ENCODE results near the gene VIPR2. TPM values are rescaled to one million over a fixed set of nuclear protein-coding genes. Genes with fewer than 3 reads are reported as not detected.
"Not testable (repeated sequence)": the region's sequence is repeated elsewhere in the genome, so short reads cannot be mapped to it uniquely, and the experiment has no call there.

The VIPR2 gene
- total RNA-seq: 4.6 TPM
- long read RNA-seq, transcript VIPR2-201 (13 exons, 3,944 nt): major isoform, 11 of 21 reads
- long read RNA-seq, partial matches to known transcripts: 1 of 21 reads
- long read RNA-seq, other reads (novel, unspliced or antisense): 8 of 21 reads

GRCh38 chr7:159144758-159145489 is at the start of gene VIPR2:
VIPR2 (minus strand) TSS chr7:159144867; CDS start chr7:159144771, 96 bp downstream.
- DNase-seq (ENCODE audit: low spot score): peak; percentile 82

GRCh38 chr7:159193543-159194090 is 49.0 kb upstream of the VIPR2 start:
- DNase-seq (ENCODE audit: low spot score): no peak

- DNase-seq (ENCODE audit: low spot score): no peak
Observed at GRCh38 chr7:159192725-159193453, 48.2 kb upstream of the VIPR2 start.

- no peak for DNase-seq (ENCODE audit: low spot score)
Observed at GRCh38 chr7:159192013-159192412, 47.3 kb upstream of the VIPR2 start.

- no peak for DNase-seq (ENCODE audit: low spot score)
Observed at GRCh38 chr7:159191236-159191635, 46.6 kb upstream of the VIPR2 start.

- no peak for DNase-seq (ENCODE audit: low spot score)
Observed at GRCh38 chr7:159188011-159188410, 43.3 kb upstream of the VIPR2 start.

GRCh38 chr7:159179241-159179640 is 34.6 kb upstream of the VIPR2 start:
- no peak for DNase-seq (ENCODE audit: low spot score)

GRCh38 chr7:159177284-159177953 is 32.8 kb upstream of the VIPR2 start:
- DNase-seq (ENCODE audit: low spot score): no peak

GRCh38 chr7:159175792-159176191 is 31.1 kb upstream of the VIPR2 start:
- no peak for DNase-seq (ENCODE audit: low spot score)

- DNase-seq (ENCODE audit: low spot score): not testable (repeated sequence)
Observed at GRCh38 chr7:159175100-159175499, 30.4 kb upstream of the VIPR2 start.

- no peak for DNase-seq (ENCODE audit: low spot score)
Observed at GRCh38 chr7:159172400-159172799, 27.7 kb upstream of the VIPR2 start.

GRCh38 chr7:159169391-159169790 is 24.7 kb upstream of the VIPR2 start:
- DNase-seq (ENCODE audit: low spot score): no peak

GRCh38 chr7:159167139-159167538 is 22.5 kb upstream of the VIPR2 start:
- DNase-seq (ENCODE audit: low spot score): no peak

- DNase-seq (ENCODE audit: low spot score): no peak
Observed at GRCh38 chr7:159166530-159166929, 21.9 kb upstream of the VIPR2 start.

GRCh38 chr7:159165352-159165751 is 20.7 kb upstream of the VIPR2 start:
- DNase-seq (ENCODE audit: low spot score): no peak

GRCh38 chr7:159163703-159164301 is 19.1 kb upstream of the VIPR2 start:
- not testable (repeated sequence) for DNase-seq (ENCODE audit: low spot score)

- DNase-seq (ENCODE audit: low spot score): not testable (repeated sequence)
Observed at GRCh38 chr7:159162050-159162626, 17.5 kb upstream of the VIPR2 start.

- DNase-seq (ENCODE audit: low spot score): no peak
Observed at GRCh38 chr7:159160450-159160849, 15.8 kb upstream of the VIPR2 start.

GRCh38 chr7:159159731-159160130 is 15.1 kb upstream of the VIPR2 start:
- DNase-seq (ENCODE audit: low spot score): no peak

GRCh38 chr7:159158888-159159405 is 14.3 kb upstream of the VIPR2 start:
- DNase-seq (ENCODE audit: low spot score): no peak

Data from mesenteric fat pad (tissue), 1 donor.